Brain microvascular endothelial cell (primary cell): ENCODE results near the gene SIDT2.

Experiments
- DNase-seq: peaks from one replicate; pipeline ENCODE4 v3.0.0-alpha.2; 2020
- H3K27ac ChIP-seq: fragments of 250-450 bp; sonication (Bioruptor Pico); 2 replicates; pipeline ENCODE4 v1.5.1; 2020; ENCODE audit warnings: mild to moderate bottlenecking, moderate library complexity
- H3K27me3 ChIP-seq: fragments of 250-450 bp; sonication (Bioruptor Pico); replicated peaks from 2 replicates; pipeline ENCODE4 v1.5.1; 2020; ENCODE audit warnings: mild to moderate bottlenecking
- H3K36me3 ChIP-seq: fragments of 250-450 bp; sonication (Bioruptor Pico); replicated peaks from 2 replicates; pipeline ENCODE4 v1.5.1; 2020; ENCODE audit warnings: mild to moderate bottlenecking
- H3K4me3 ChIP-seq: 2 replicates; pipeline ENCODE4 v1.5.1; 2011; ENCODE audit warnings: low read depth, mild to moderate bottlenecking, control low read depth, low read length, moderate library complexity
- in situ Hi-C: cut with HindIII; loops from 2 replicates; pipeline ENCODE4 v1.10.0; 2017; ENCODE audit warnings: low sequenced_read_pairs, low pct_ligation_motif_present
- TF ChIP-seq, protein P1 (sequence below): IDR thresholded peaks from 2 replicates; pipeline ENCODE4 v1.5.1; 2011; ENCODE audit warnings: low read depth, mild to moderate bottlenecking, moderate library complexity, low read length, control low read depth, inconsistent platforms; ENCODE audit errors: missing control alignments

The SIDT2 gene

GRCh38 chr11:117225553-117226170 is 47.1 kb downstream of the SIDT2 start:
- TF ChIP-seq, protein P1, sequence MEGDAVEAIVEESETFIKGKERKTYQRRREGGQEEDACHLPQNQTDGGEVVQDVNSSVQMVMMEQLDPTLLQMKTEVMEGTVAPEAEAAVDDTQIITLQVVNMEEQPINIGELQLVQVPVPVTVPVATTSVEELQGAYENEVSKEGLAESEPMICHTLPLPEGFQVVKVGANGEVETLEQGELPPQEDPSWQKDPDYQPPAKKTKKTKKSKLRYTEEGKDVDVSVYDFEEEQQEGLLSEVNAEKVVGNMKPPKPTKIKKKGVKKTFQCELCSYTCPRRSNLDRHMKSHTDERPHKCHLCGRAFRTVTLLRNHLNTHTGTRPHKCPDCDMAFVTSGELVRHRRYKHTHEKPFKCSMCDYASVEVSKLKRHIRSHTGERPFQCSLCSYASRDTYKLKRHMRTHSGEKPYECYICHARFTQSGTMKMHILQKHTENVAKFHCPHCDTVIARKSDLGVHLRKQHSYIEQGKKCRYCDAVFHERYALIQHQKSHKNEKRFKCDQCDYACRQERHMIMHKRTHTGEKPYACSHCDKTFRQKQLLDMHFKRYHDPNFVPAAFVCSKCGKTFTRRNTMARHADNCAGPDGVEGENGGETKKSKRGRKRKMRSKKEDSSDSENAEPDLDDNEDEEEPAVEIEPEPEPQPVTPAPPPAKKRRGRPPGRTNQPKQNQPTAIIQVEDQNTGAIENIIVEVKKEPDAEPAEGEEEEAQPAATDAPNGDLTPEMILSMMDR: no peak
- in situ Hi-C loops: no loop called here
- no peak for DNase-seq
- Histone ChIP-seq H3K27ac (no peak overlapping the region), H3K27me3 (no peaks in the 10 kb centered on the region), H3K36me3 (peaks cover 50% of the 10 kb centered on the region), H3K4me3 (no peak overlapping the region)

DNA sequence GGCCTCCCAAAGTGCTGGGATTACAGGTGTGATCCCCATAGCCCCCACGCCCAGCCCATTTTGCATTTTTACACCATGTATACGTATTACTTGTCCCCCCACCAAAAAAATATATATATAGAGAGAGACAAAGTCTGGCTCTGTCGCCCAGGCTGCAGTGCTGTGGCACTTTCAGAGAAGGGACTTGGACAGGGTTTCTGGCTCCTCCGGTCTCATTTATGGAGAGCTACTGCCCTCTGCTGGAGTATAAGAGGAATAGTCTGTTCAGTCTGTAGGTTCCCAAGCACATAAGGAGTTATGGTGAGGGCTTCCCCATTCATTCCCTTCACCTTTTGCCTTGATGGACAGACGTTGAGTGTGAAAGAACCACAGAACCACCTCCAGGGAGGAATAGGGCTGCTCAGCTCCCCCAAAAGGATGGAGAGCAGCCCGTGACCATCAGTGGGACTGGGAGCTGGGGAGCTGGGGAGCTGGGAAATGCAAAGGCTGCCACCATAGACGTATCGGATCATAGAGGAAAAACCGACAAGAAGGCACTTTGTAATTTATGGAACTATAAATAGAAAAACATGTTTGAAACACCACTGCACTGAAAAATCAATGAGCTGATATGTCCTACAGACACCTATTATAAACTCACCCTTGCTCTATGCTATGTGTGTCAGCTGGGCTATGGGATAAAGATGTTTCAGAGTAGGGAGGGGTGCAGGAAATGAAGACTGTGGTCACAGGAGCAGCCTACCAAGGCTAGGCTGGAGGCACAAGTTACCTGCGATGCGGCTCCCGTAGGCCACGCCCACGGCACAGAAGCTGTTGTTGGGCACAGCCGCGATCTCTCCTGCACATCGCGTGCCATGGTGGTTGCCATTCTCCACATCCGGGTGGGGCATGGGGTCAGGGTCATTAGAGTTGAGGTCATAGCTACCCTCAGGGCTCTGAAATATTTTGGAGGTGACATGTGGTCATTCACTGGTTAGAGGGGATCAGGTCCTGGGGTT is 48.1 kb downstream of the SIDT2 start:
- no peak overlapping the region for H3K27ac ChIP-seq
- DNase-seq: no peak
- in situ Hi-C loops: no loop called here

GRCh38 chr11:117228091-117228490 is 49.5 kb downstream of the SIDT2 start:
- Histone ChIP-seq H3K36me3 (peaks cover 43% of the 10 kb centered on the region), H3K27me3 (no peaks in the 10 kb centered on the region), H3K27ac (no peak overlapping the region), H3K4me3 (no peak overlapping the region)
- in situ Hi-C loops: no loop called here
- TF ChIP-seq, protein P1: no peak
- no peak for DNase-seq

More for the DNA sequence above, 48.1 kb downstream of the SIDT2 start:
- Histone ChIP-seq H3K36me3 (peaks cover 46% of the 10 kb centered on the region), H3K27me3 (no peaks in the 10 kb centered on the region), H3K4me3 (no peak overlapping the region)
- TF ChIP-seq, protein P1: peak; percentile 78

- TF ChIP-seq, protein P1: no peak
- H3K4me3 ChIP-seq: no peak overlapping the region
- H3K27me3 ChIP-seq: no peaks in the 10 kb centered on the region
- in situ Hi-C loops: no loop called here
- H3K36me3 ChIP-seq: peaks cover 36% of the 10 kb centered on the region
- no peak overlapping the region for H3K27ac ChIP-seq
- no peak for DNase-seq
These were observed 50.9 kb downstream of the SIDT2 start for GRCh38 chr11:117229411-117229810.

- Histone ChIP-seq H3K27me3 (no peaks in the 10 kb centered on the region), H3K36me3 (peaks cover 36% of the 10 kb centered on the region), H3K4me3 (no peak overlapping the region), H3K27ac (no peak overlapping the region)
- TF ChIP-seq, protein P1: no peak
- in situ Hi-C loops: no loop called here
- no peak for DNase-seq
These were observed 51.4 kb downstream of the SIDT2 start for GRCh38 chr11:117229931-117230285.
